Endometrial microvascular endothelial cells (primary cell): Measurements from ENCODE around the gene MT3. TPM values are rescaled to one million over a fixed set of nuclear protein-coding genes. Genes with fewer than 3 reads are reported as not detected.
"Not testable (repeated sequence)": the region's sequence is repeated elsewhere in the genome, so short reads cannot be mapped to it uniquely, and the experiment has no call there.

Source experiments
- in situ Hi-C: cut with HindIII; loops from 2 replicates; pipeline ENCODE4 v1.10.0; 2017; ENCODE audit warnings: low sequenced_read_pairs, low pct_unique_long_range_greater_than_20kb; ENCODE audit errors: inconsistent ontology term
- total RNA-seq: library from RNA; depleted of rRNA; stranded (reverse); fragments of >200 nt; gene quantifications from one replicate; pipeline ENCODE4 v1.2.3, GENCODE V29; 2015; ENCODE audit errors: inconsistent ontology term

The MT3 gene
- total RNA-seq, 1 donor from 2014 or later, result not detected

- in situ Hi-C loops, result no loop called here
Observed at GRCh38 chr16:56576585-56577299, 12.6 kb upstream of the MT3 start.

GRCh38 chr16:56577300-56577625 is 12.1 kb upstream of the MT3 start:
- in situ Hi-C loops, result no loop called here

- in situ Hi-C loops, result no loop called here
Observed at GRCh38 chr16:56580391-56581048, 8.8 kb upstream of the MT3 start.

DNA sequence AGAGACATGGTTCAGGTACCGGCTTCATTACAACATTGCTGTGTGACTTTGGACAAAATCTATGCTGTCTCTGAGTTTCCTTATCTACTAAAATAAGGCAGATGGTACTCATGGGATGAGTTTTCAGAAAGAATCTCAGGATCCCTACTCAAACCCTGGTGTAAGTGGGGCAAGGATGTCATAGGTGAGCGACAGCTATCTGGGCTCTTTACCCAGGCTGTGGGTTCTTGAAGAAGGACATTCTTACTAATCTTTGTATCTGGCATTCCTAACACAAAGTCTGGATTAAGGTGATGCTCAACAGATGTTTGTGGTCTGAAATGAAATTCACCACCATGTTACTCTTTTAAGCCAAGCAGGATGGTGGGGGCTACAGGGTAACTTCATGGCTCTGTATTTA is 6.4 kb upstream of the MT3 start:
- in situ Hi-C loops, result not testable (repeated sequence)

DNA sequence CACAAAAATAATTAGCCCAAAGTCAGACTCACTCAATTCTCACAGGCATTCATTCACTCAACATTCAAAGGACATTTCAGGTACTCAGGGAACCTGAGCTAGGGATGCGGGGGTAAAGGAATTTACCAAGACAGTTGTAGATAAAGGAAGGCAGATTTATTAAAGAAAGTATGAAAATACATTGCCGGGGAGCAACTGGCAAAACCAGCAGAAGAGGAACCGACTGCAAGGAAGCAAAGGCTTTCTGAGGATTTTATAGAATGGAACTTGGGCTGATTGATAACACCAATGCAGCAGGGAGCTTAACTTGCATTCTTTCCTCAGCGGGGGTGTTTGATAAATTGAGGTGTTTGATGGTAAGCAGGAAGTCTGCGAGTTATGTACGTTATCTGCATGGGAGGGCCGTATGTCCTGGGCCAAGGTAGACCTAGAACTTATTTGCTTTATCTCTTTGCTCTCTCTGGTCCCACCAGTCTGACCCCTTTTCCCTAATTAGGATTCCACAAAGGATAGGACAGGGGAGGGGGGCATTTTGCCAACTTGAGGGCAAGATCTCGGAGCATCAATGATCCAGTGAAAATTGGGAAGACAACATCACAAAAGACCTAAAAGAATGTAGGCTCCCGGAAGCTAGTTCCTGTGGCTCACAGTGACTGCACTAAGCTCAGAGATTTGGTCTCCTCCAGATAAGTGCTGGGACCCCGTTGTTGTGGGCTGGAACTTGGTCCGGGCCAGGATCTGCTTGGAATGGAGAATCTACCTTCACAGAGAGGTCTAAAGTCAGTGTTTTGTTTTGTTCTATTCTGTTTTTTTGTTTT is 5.8 kb upstream of the MT3 start:
- in situ Hi-C loops, result no loop called here

DNA sequence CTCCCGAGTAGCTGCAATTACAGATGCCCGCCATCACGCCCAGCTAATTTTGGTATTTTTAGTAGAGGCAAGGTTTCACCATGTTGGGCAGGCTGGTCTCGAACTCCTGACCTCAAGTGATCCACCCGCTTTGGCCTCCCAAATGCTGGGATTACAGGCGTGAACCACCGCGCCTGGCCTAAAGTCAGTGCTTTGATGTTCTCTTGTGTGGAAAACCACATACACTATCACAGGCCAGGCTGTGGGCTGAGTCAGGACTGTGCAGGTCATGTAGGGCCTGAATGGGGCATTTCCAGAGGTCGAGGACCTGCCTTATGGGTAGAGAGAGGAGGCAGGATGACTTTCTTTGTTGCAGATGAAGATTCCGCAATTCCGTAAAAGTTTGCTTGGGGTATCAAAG is 5.1 kb upstream of the MT3 start:
- in situ Hi-C loops, result no loop called here

DNA sequence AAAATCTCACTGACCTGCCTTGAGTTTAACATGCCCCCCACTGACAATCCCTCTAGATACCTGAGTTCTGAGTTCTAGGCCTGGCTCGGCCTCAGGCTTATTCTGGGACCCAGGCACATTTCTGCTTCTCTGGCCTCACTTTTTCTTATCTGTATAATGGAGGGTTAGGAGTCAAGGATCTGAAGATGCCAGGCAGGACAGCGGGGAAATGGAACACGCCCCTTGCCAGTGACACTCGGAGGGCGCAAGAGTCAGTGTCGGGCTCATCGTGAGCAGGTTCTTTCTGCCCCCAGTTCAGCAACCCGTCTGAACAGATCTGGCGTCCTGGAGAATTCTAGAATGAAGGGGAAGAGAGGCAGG is 567 bp upstream of the MT3 start:
- in situ Hi-C loops, result no loop called here

DNA sequence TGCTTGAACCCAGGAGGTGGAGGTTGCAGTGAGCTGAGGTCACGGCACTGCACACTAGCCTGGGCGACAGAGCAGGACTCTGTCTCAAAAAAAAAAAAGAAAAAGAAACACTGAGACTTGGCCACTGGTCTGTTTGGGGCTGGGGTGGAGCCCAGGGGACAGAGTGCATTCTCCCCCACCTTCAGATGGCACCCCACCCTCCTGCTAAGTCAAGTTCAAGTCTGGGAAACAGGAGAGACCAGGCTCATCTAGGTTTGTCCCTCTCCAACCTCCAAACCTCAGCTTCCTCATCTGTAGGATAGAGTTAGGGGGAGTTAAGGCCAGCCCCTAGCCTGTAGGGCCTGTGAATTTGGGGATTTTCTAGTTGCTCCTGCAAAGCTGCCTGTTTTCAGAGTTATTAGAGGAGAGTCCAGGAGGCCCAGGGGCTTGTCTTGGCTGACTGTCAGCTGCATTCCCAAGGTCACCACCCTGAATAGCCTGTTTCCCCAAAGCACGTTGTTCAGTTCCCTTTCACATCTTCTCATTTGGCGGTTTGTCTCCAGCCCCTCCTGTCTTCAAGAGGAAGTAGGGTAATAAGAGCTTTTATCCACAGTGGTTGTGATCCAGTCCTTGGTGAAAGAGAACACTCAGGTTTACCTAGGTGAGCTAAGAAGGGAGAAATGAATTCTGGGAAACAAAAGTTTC is 2.2 kb downstream of the MT3 start:
- in situ Hi-C loops, result no loop called here

GRCh38 chr16:56593573-56594291 is 4.4 kb downstream of the MT3 start:
- in situ Hi-C loops, result no loop called here

DNA sequence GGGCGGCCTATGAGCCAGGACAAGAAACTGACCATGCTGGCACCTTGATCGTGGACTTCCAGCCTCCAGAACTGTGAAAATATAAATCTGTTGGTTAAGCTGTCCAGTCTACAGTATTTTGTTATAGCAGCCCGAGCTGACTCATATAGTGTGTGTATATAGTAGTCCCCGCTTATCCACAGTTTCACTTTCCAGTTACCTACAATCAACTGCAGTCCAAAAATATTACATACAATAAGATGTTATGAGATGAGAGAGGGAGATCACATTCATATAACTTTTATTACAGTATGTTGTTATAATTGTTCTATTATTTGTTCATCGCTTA is 4.9 kb downstream of the MT3 start:
- in situ Hi-C loops, result no loop called here

DNA sequence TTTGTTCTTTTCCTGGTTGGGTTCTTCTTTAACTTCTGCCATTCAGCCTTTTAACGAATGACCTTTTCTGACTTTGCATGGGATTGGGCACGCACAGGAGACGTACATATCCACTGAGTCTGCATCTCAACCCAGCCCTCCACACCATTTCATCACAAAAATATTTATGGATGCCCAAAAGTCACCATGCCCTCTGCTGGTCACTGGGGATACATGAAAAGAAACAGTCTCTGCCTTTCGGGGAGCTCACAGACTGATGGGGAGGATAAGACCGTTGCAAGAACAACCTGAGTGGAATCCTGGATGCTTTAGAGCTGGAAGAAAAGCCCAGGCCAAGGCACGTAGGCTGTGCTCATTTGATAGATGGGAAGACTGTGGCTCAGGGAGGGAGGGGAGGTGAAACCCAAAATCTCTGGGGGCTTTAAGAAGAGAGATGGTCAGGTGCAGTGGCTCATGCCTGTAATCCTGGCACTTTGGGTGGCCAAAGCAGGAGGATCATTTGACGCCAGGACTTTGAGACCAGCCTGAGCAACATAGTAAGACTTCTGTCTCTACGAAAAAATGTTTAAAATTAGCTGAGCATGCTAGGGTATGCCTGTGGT is 11.2 kb downstream of the MT3 start:
- in situ Hi-C loops, result no loop called here

DNA sequence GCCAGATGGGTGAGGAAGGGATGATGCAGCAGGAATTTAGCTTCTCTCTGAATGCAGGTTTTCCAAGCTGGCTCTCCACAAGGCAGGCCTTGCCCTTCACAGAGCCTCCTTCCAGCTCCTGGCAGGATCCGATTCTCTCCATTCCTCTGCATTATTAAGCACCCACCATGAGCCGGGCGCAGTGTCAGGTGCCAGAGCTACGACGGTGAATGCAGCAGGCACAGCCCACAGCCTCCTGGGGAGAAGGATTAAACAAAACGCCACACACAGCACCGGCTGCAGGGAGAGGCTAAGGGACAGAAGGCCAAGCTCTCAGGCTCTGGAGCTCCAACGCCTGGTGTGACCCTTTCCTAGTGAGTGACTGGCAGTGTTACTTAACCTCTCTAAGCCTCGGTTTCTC is 12.0 kb downstream of the MT3 start:
- in situ Hi-C loops, result no loop called here

GRCh38 chr16:56603589-56603988 is 14.3 kb downstream of the MT3 start:
- in situ Hi-C loops, result no loop called here

- in situ Hi-C loops, result no loop called here
Observed at GRCh38 chr16:56604966-56605365, 15.6 kb downstream of the MT3 start.

DNA sequence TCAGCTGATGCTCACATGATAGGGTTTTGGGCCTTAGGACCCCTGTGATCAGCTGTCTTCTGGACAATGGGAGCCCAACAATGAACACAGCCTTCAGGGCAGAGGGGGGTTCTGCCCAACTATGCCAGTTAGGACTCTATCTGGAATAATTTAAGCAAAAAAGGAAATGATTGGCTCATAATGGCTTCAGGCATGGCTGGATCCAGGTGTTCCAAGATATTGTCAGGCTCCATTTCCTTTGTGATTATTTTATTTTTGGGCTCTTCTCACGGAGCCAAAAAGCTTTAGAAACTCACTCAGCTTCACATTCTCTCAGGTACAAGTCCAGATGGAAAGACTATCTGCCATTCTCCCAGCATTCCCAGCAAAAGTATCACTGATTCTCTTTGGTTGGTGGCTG is 16.1 kb downstream of the MT3 start:
- in situ Hi-C loops, result no loop called here

GRCh38 chr16:56606071-56606475 is 16.7 kb downstream of the MT3 start:
- in situ Hi-C loops, result no loop called here

GRCh38 chr16:56606476-56607108 is 17.3 kb downstream of the MT3 start:
- in situ Hi-C loops, result no loop called here

DNA sequence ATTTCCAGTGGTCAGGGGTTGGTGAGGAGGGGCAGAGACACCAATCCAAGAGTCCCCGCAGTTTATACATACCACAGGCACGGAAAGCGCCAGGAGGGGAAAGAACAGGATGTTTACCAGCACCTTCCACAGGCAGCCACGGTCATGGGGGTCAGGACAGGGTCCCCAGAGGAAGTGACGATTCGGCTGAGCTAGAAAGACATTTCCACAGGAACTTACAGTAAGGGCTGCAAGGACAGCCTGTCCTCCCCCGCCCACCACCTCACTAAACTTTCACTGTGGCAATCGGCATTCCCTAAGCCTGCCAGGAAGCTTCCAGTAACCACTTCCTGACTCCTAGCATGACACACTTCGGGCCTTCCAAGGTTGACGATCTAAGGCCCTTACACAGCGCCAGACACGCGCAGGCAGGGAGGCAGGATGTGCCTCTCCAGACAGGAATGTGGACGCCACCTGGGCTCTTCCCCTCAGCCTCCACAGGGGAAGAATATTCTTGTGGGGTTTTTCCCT is 17.8 kb downstream of the MT3 start:
- in situ Hi-C loops, result no loop called here
